HepG2 (cell line): Measurements from ENCODE around the gene SUPT6H. TPM values are rescaled to one million over a fixed set of nuclear protein-coding genes. Genes with fewer than 3 reads are reported as not detected.

Experiments used
- ATAC-seq: fragments of 200-7000 bp; cut with Tn5 transposase; 3 replicates; pipeline ENCODE4 v1.9.1; 2020; ENCODE audit warnings: mild to moderate bottlenecking, moderate library complexity
- BruUV-seq: library from RNA; stranded (reverse); fragments of 400-500 nt; replicated peaks from 2 replicates; lab custom pipeline; 2021; lab: Mats Ljungman, UMichigan
- CTCF ChIA-PET: fragments of 300-600 bp; formaldehyde crosslinking; extraction: SDS; loops from one replicate; lab custom pipeline; 2021; ENCODE audit warnings: low total read pairs, inconsistent platforms, low intra/inter-chr PET ratio; lab: Yijun Ruan, JAX
- POLR2A ChIA-PET: fragments of 350-600 bp; sonication (Branson Sonifier 250); formaldehyde crosslinking; loops from one replicate; lab custom pipeline; 2020; ENCODE audit warnings: antibody characterized with exemption, inconsistent platforms; lab: Yijun Ruan, JAX
- DNase-seq: peaks from one replicate; pipeline ENCODE4 v3.0.0-alpha.2; 2015; ENCODE audit warnings: low spot score
- FAIRE-seq: peaks from 3 replicates; lab custom pipeline; 2011; peaks lifted over from hg19 to GRCh38; lab: Jason Lieb, UNC
- H2AFZ ChIP-seq: one replicate; pipeline ENCODE4 v1.6.1; 2011; ENCODE audit warnings: low read length, inconsistent platforms
- H3K27ac ChIP-seq: fragments of 300-600 bp; 3 replicates; pipeline ENCODE4 v1.8.0; 2011; ENCODE audit warnings: mixed run types, mild to moderate bottlenecking, mixed read lengths, low read length, inconsistent platforms; ENCODE audit not compliant: insufficient read depth; ENCODE audit errors: extremely low read length
- H3K27me3 ChIP-seq, 2 experiments: fragments of 200-600 bp in 1 of 2; 2 replicates in 1 of 2; 3 replicates in 1 of 2; pipeline versions ENCODE4 v1.6.0 to v1.8.0; 2011; ENCODE audit warnings: low read length in 2 of 2, mild to moderate bottlenecking in 2 of 2, moderate library complexity in 2 of 2, inconsistent platforms in 1 of 2; ENCODE audit not compliant: insufficient read depth in 2 of 2, control insufficient read depth in 1 of 2
- H3K36me3 ChIP-seq, 2 experiments: fragments of 200-600 bp in 1 of 2; replicated peaks in 1 of 2; 2 replicates in 1 of 2; 3 replicates in 1 of 2; pipeline versions ENCODE4 v1.5.1 to v1.8.0; 2011; ENCODE audit warnings: low read length in 2 of 2, inconsistent platforms in 1 of 2; ENCODE audit not compliant: insufficient read depth in 2 of 2, control insufficient read depth in 1 of 2
- H3K4me1 ChIP-seq: 2 replicates; pipeline ENCODE4 v1.5.1; 2012; ENCODE audit warnings: low read length, inconsistent platforms; ENCODE audit not compliant: insufficient read depth
- H3K4me2 ChIP-seq: 2 replicates; pipeline ENCODE4 v1.6.0; 2011; ENCODE audit warnings: low read depth, low read length, inconsistent platforms
- H3K4me3 ChIP-seq, 3 experiments: fragments of 200-600 bp in 1 of 3; sonication (generic), shearing (Covaris generic) in 1 of 3; replicated peaks in 1 of 3; 2 replicates each; pipeline ENCODE4 v1.5.1; 2011 to 2016; ENCODE audit warnings: low read length in 3 of 3, inconsistent platforms in 2 of 3, low read depth in 2 of 3, mild to moderate bottlenecking in 2 of 3, control low read depth in 1 of 3, mixed read lengths in 1 of 3; ENCODE audit not compliant: insufficient read depth in 1 of 3
- H3K79me2 ChIP-seq: one replicate; pipeline ENCODE4 v1.6.1; 2011; ENCODE audit warnings: low read length, inconsistent platforms; ENCODE audit not compliant: insufficient read depth
- H3K9ac ChIP-seq: 2 replicates; pipeline ENCODE4 v1.6.0; 2011; ENCODE audit warnings: mild to moderate bottlenecking, low read depth, low read length, inconsistent platforms; ENCODE audit not compliant: insufficient read depth
- H3K9me3 ChIP-seq: 2 replicates; pipeline ENCODE4 v1.5.1; 2012; ENCODE audit warnings: mild to moderate bottlenecking, low read length
- H4K20me1 ChIP-seq: 2 replicates; pipeline ENCODE4 v1.6.0; 2011; ENCODE audit warnings: inconsistent platforms, mild to moderate bottlenecking, low read length, moderate library complexity; ENCODE audit not compliant: insufficient read depth
- BCL6 ChIP-seq: IDR thresholded peaks from 2 replicates; pipeline ENCODE4 v1.6.1; 2016; ENCODE audit warnings: missing genetic modification reagents, missing compliant biosample characterization
- HMGXB4 ChIP-seq, 2 experiments: sonication (generic) in 1 of 2; formaldehyde crosslinking in 1 of 2; IDR thresholded peaks; 2 replicates each; pipeline versions ENCODE4 v1.4.0 to v1.6.1; 2018 to 2020; ENCODE audit warnings: missing genetic modification reagents in 2 of 2, borderline replicate concordance in 1 of 2, low read depth in 1 of 2, mild to moderate bottlenecking in 1 of 2, missing biosample characterization in 1 of 2
- MXD1 ChIP-seq: sonication (generic); formaldehyde crosslinking; IDR thresholded peaks from 2 replicates; pipeline ENCODE4 v1.4.0; 2020; ENCODE audit warnings: mild to moderate bottlenecking, missing genetic modification reagents
- POLR2A ChIP-seq, 2 experiments: IDR thresholded peaks; 2 replicates each; pipeline ENCODE4 v1.6.1; 2011; ENCODE audit warnings: low read depth in 2 of 2, low read length in 2 of 2, mild to moderate bottlenecking in 1 of 2, moderate library complexity in 1 of 2; ENCODE audit not compliant: insufficient read depth in 1 of 2
- RBFOX2 ChIP-seq: fragments of 200-400 bp; formaldehyde crosslinking; IDR thresholded peaks from 2 replicates; pipeline ENCODE4 v1.6.1; 2017; ENCODE audit warnings: low read depth, mild to moderate bottlenecking, low read length
- SAP130 ChIP-seq: IDR thresholded peaks from 2 replicates; pipeline ENCODE4 v1.6.1; 2016; ENCODE audit warnings: low read depth
- ZNF446 ChIP-seq: sonication (generic); formaldehyde crosslinking; IDR thresholded peaks from 2 replicates; pipeline ENCODE4 v1.5.0; 2020; ENCODE audit warnings: mild to moderate bottlenecking, missing genetic modification reagents
- ZNF720 ChIP-seq: sonication (generic); formaldehyde crosslinking; IDR thresholded peaks from 2 replicates; pipeline ENCODE4 v1.4.0; 2020; ENCODE audit warnings: missing genetic modification reagents
- ZNF883 ChIP-seq: sonication (generic); formaldehyde crosslinking; IDR thresholded peaks from 2 replicates; pipeline ENCODE4 v1.5.1; 2020; ENCODE audit warnings: mild to moderate bottlenecking, missing genetic modification reagents; ENCODE audit errors: not compliant biosample characterization
- WGBS: methylation state at CpG from one replicate; pipeline ENCODE4 v1.1.6; 2017; ENCODE audit warnings: low lambda C conversion rate; 5-methylcytosine and 5-hydroxymethylcytosine counted together
- in situ Hi-C: cut with HindIII; loops from 2 replicates; pipeline ENCODE4 v1.10.0; 2017; ENCODE audit warnings: low pct_unique_long_range_greater_than_20kb; ENCODE audit not compliant: extremely low pct_ligation_motif_present
- intact Hi-C: fragments of 100-400 bp; cut with micrococcal nuclease; formaldehyde crosslinking; loops from one replicate; pipeline ENCODE4 v1.10.0; 2022; ENCODE audit not compliant: unreplicated experiment
- polyA plus RNA-seq, 8 experiments: library from polyadenylated mRNA; depleted of rRNA in 3 of 8; stranded (reverse) in 7 of 8; unstranded in 1 of 8; fragments of >200 nt; fragmentation: Illumina TruSeq in 4 of 8; extraction: Trizol in 4 of 8; gene quantifications; 2 replicates each; pipeline versions ENCODE4 v1.2.1 to v1.2.3, GENCODE V29; 2011 to 2016; ENCODE audit warnings: low read depth in 4 of 8, missing spikeins in 1 of 8, mixed read lengths in 1 of 8; ENCODE audit not compliant: insufficient read depth in 1 of 8
- total RNA-seq, 5 experiments: library from RNA; depleted of rRNA; stranded (reverse); fragments of >200 nt; fragmentation: Illumina TruSeq; extraction: Trizol; gene quantifications; 2 replicates each; pipeline ENCODE4 v1.2.3, GENCODE V29; 2016; ENCODE audit warnings: low read depth in 1 of 5

SUPT6H gene
- total and polyA plus RNA-seq, 2 of the 13 experiments (the other 11 are each of a cell fraction or from before 2014, with no cell fraction given), result 32.7 to 39.9 TPM

DNA sequence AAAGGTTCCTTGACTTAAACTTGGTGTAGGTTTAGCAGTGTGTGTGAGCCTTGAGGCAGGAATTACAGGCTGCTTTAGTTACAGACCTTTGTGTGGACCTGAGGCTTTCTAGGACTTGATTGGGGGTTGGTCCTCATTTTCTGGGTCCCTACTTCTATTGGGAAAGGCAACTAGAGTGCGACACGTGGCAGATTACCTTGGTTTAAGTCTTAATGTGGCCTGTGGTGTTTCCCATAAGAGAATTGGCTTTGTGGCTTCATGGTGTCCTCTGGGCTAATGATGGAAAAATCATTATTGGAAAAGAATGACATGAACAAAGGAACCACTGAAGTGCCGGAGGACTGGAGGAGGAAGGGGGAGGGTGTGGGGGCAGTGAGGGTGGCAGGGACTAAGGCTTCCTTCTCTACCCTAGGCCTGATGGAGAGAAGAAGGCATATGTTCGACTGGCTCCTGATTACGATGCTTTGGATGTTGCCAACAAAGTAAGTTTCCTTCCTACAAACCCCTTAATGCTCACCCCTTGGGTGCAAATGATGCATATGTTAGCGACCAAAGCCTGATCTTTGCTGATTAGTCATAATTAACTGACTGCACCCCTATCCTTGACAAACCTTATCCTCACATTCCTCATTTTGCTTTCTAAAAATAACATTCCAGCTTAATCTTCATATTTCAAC lies 61.3 kb downstream of the SUPT6H start:
- POLR2A ChIA-PET, result interaction anchor here (2.0 to 8.7 kb wide), 5 partner anchors 12 to 78 kb away, joined by 9 to 590 read pairs (median 50); partner anchors contain the start of genes BLTP2, PROCA1, SDF2 and SUPT6H
- no peak for FAIRE-seq
- intact Hi-C loops, result loop anchor here (5.0 kb wide), 1 partner anchor 76 kb away; the partner anchor contains the start of gene BLTP2

More for the DNA sequence above, 61.3 kb downstream of the SUPT6H start:
- H3K4me2 ChIP-seq, result peak overlapping the region; percentile 96
- no TSS peak for BruUV-seq
- peak overlapping the region; percentile 41 for H3K27ac ChIP-seq
- no peak overlapping the region for H2AFZ ChIP-seq
- no peak overlapping the region for H3K4me3 ChIP-seq
- no peaks in the 10 kb centered on the region for H3K9me3 ChIP-seq
- WGBS, result 90% methylated on average over 6 of the region's 6 CpGs
- peaks cover 8 to 38% of the 10 kb centered on the region in 2 experiments; a peak in 4 of 5 replicates for H3K36me3 ChIP-seq
- H3K27me3 ChIP-seq, result no peaks in the 10 kb centered on the region; a peak in 1 of 5 replicates
- CTCF ChIA-PET, result interaction anchor here (1.2 kb wide), 1 partner anchor 27 kb away, joined by 3 read pairs; no protein-coding TSS in a partner anchor
- H3K4me1 ChIP-seq, result peaks cover 62% of the 10 kb centered on the region
- no peak overlapping the region for H3K9ac ChIP-seq
- in situ Hi-C loops, result no loop called here
- ATAC-seq (no peak), DNase-seq (no peak)
- TF ChIP-seq ZNF720 (CRISPR knock-in tag), result no peak
- TF ChIP-seq ZNF446 (CRISPR knock-in tag), result no peak
- no peak for TF ChIP-seq BCL6 (CRISPR knock-in tag)
- no peak for TF ChIP-seq MXD1 (CRISPR knock-in tag)
- TF ChIP-seq SAP130, result no peak
- no peak for TF ChIP-seq HMGXB4 (CRISPR knock-in tag; IDR thresholded peaks at IDR 0.05; ENCODE audit: borderline replicate concordance in 1 of 2, low read depth in 1 of 2)
- TF ChIP-seq ZNF883 (CRISPR knock-in tag), result no peak
- peak in 1 of 2 experiments; percentile 15; a peak in 1 of 4 replicates for TF ChIP-seq POLR2A (IDR thresholded peaks at IDR 0.05; ENCODE audit: insufficient read depth in 1 of 2, low read depth in 2 of 2, low read length in 2 of 2)
- peak; percentile 55; the same call in 1 of the 2 replicates for TF ChIP-seq RBFOX2
- peaks cover 42% of the 10 kb centered on the region for H4K20me1 ChIP-seq
- H3K79me2 ChIP-seq, result peaks cover 40% of the 10 kb centered on the region
